CD4-positive, CD25-positive, alpha-beta regulatory T cell (primary cell): Measurements from ENCODE around the gene PPT2. TPM values are rescaled to one million over a fixed set of nuclear protein-coding genes. Genes with fewer than 3 reads are reported as not detected.

ENCODE experiments used
- ATAC-seq, 2 donors: fragments of 150-1000 bp; cut with Tn5 transposase; one replicate each; pipeline ENCODE4 v1.10.0; 2021; ENCODE audit warnings: low read depth in 2 of 2, moderate number of reproducible peaks in 2 of 2, moderate library complexity in 1 of 2
- DNase-seq, 3 donors: peaks; one replicate each; pipeline versions ENCODE4 v3.0.0 to v3.0.0-alpha.2; 2012 to 2022; ENCODE audit warnings: mixed read lengths in 1 of 3
- H3K27ac ChIP-seq: one replicate; pipeline ENCODE4 v1.7.0; 2013; ENCODE audit warnings: mild to moderate bottlenecking, low read length; ENCODE audit not compliant: insufficient read depth, poor library complexity, severe bottlenecking
- H3K27me3 ChIP-seq: one replicate; pipeline ENCODE4 v1.7.0; 2013; ENCODE audit warnings: low read length; ENCODE audit not compliant: control insufficient read depth, insufficient read depth
- H3K36me3 ChIP-seq: one replicate; pipeline ENCODE4 v1.7.0; 2013; ENCODE audit warnings: mild to moderate bottlenecking, low read length, moderate library complexity; ENCODE audit not compliant: control insufficient read depth, insufficient read depth
- H3K4me1 ChIP-seq: 2 replicates; pipeline ENCODE4 v1.7.0; 2013; ENCODE audit warnings: mild to moderate bottlenecking, low read length; ENCODE audit not compliant: insufficient read depth, control insufficient read depth, poor library complexity, severe bottlenecking
- H3K4me3 ChIP-seq: one replicate; pipeline ENCODE4 v1.7.0; 2013; ENCODE audit warnings: low read depth, mild to moderate bottlenecking, low read length, moderate library complexity
- H3K9me3 ChIP-seq, 2 experiments: 1 replicate in 1 of 2; 2 replicates in 1 of 2; pipeline ENCODE4 v1.7.0; 2013; ENCODE audit warnings: low read length in 2 of 2, mild to moderate bottlenecking in 1 of 2, moderate library complexity in 1 of 2; ENCODE audit not compliant: control insufficient read depth in 2 of 2
- H3K27ac Mint-ChIP-seq, 3 donors: one replicate each; pipeline ENCODE4 v1.8.0; 2020 to 2022; ENCODE audit warnings: mild to moderate bottlenecking in 3 of 3, mixed read lengths in 3 of 3, moderate library complexity in 2 of 3
- H3K27me3 Mint-ChIP-seq: one replicate; pipeline ENCODE4 v1.8.0; 2022; ENCODE audit warnings: mild to moderate bottlenecking, mixed read lengths
- H3K36me3 Mint-ChIP-seq: one replicate; pipeline ENCODE4 v1.8.0; 2020; ENCODE audit warnings: mixed read lengths
- H3K4me1 Mint-ChIP-seq, 4 donors: one replicate each; pipeline ENCODE4 v1.8.0; 2020 to 2022; ENCODE audit warnings: mixed read lengths in 4 of 4, mild to moderate bottlenecking in 1 of 4
- H3K4me3 Mint-ChIP-seq, 4 donors: one replicate each; pipeline ENCODE4 v1.8.0; 2020 to 2022; ENCODE audit warnings: mild to moderate bottlenecking in 4 of 4, mixed read lengths in 4 of 4, moderate library complexity in 3 of 4
- H3K9me3 Mint-ChIP-seq, 7 donors: one replicate each; pipeline ENCODE4 v1.8.0; 2020 to 2022; ENCODE audit warnings: mixed read lengths in 7 of 7, mild to moderate bottlenecking in 3 of 7, moderate library complexity in 2 of 7
- polyA plus RNA-seq, 4 donors: library from polyadenylated mRNA; unstranded; fragments of 300-500 nt; fragmentation: Illumina TruSeq; gene quantifications; one replicate each; pipeline ENCODE4 v1.2.3, GENCODE V29; 2021
- total RNA-seq: library from RNA; stranded (reverse); gene quantifications from one replicate; pipeline ENCODE4 v1.2.3, GENCODE V29; 2022

The PPT2 gene
- total and polyA plus RNA-seq, 5 donors from 2014 or later = 3.1 to 6.2 (median 5.1) TPM

DNA sequence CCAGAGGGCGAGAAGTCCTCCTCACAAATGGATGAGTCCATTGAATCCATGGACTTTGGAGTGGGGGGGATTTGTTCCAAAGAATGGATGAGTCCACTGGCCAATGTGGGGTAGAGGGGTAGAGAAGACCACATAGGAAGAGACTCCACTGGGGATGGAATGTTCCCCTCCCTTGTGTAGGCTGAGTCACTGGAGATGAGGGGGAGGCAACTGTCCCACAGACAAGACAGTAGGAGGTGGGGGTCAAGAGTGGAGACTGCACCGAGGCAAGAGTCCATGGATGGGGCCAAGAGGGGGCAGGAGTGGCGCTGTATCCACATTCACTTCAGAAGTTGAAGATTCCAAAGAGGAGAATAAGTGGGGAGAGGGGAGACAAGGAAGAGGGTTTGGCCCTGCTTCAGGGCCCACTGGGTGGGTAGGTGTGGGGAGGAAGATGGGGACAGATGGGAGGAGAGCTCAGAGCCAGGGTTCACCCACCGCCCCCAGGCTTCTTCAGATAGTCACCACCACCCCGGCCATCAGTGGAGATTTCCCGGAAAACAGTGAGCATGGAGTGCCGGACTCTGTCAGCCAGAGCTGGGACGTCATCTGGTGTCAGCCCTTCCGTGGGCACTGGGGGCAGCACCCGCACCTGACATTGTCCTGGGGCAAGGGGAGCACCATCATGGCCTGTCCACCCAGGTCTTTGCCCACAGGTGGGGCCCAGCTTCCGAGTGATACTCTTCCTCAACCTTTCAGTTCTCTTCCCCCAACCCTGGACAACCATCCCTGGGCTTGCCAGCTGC is 15.1 kb downstream of the PPT2 start:
- DNase-seq (no peak), ATAC-seq (no peak)
- Histone ChIP-seq H3K9me3 (no peaks in the 10 kb centered on the region), H3K4me1 (peaks cover under 1% of the 10 kb centered on the region), H3K27ac (no peak overlapping the region), H3K36me3 (peaks cover 16% of the 10 kb centered on the region), H3K27me3 (no peaks in the 10 kb centered on the region), H3K4me3 (no peak overlapping the region)
- Mint-ChIP-seq H3K4me3 (no peak overlapping the region), H3K27me3 (no peaks in the 10 kb centered on the region), H3K9me3 (no peaks in the 10 kb centered on the region), H3K36me3 (peaks cover 35% of the 10 kb centered on the region), H3K27ac (peak overlapping the region in 1 of 3 donors; percentile 75), H3K4me1 (peaks cover 0 to 33% (median 13%) of the 10 kb centered on the region in 4 donors)

DNA sequence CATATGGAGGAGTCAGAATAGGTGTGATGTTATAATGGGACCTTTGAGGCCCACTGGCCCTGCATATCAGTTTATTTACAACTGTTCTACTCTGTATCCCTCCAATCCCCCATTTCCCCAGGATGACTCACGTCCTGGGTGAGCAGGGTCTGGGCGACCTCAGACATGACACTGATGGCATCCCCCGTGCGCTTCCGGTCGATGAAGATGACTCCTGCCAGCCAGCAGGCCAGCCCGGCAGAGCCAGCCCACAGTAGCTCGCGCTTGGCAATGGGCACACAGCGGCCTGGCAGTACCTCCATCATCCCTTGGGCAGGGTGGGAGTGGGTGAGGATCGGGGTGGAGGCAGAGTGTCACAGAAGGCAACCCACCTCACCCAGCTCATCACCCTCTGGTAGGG is 16.4 kb downstream of the PPT2 start:
- Mint-ChIP-seq H3K27ac (no peak overlapping the region), H3K27me3 (no peaks in the 10 kb centered on the region), H3K4me3 (no peak overlapping the region), H3K36me3 (peaks cover 31% of the 10 kb centered on the region), H3K9me3 (no peaks in the 10 kb centered on the region), H3K4me1 (peaks cover 0 to 46% (median 15%) of the 10 kb centered on the region in 4 donors)
- peaks cover 16% of the 10 kb centered on the region for H3K36me3 ChIP-seq
- peaks cover 13% of the 10 kb centered on the region for H3K4me1 ChIP-seq
- no peaks in the 10 kb centered on the region for H3K27me3 ChIP-seq
- H3K9me3 ChIP-seq = no peaks in the 10 kb centered on the region
- ATAC-seq (no peak), DNase-seq (no peak)
- H3K4me3 ChIP-seq = no peak overlapping the region
- no peak overlapping the region for H3K27ac ChIP-seq

DNA sequence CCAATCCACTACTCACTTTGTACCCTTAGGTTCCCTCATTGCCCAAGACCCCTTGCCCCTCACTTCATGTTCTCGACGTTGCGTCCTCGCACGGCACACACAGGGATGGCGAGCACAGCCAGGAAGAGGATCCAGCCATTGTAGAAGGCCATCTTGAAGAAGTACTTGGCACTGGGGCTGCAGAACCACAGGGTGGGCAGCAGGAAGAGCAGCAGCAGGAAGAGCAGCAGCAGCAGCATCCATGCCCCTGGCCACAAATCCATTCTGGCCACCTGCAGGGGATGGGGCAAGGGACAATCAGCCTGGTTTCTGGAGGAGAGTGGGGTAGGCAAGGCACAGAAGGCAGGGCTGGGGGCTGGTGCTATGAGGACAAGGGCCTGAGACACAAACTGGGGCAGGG is 17.3 kb downstream of the PPT2 start:
- Mint-ChIP-seq H3K27ac (peak overlapping the region in 1 of 3 donors; percentile 33), H3K4me1 (peaks cover 0 to 53% (median 16%) of the 10 kb centered on the region in 4 donors), H3K4me3 (peak overlapping the region in 2 of 4 donors; percentile 36 to 63)

DNA sequence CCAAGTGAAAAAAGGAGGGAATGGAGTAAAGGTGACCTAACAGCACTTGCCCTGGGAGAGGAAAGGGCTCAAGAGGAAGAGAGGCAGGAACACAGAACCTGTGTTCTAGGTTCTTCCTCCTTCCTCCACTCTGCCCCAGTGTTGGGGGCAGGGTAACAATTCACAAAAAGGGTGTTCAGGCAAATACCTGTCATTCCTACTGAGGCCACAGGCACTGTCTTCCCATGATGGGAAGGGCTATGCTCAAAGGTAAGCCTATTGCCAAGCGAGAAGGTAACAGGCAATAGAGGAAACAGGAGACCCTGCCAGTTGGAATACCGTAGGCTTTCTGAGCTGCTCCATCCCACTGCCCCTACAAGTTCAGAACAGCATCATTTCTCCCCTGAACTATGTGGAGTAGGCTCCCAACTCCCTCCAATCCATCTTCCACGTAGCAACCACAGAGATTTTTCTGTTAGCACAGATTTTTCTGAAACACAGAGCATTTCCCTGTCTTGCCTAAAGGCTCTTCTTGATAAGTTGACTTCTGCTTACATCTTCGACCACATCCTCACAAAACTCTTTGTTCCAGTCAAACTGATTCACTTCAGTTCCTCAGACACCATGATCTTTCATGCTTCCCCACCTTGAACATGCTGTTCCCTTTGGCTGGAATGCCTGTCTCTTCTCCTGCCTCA is 19.2 kb downstream of the PPT2 start:
- peaks cover 12% of the 10 kb centered on the region for H3K36me3 ChIP-seq
- peak overlapping the region; percentile 8 to 78 (median 52) for H3K4me3 Mint-ChIP-seq
- peaks cover 22% of the 10 kb centered on the region for H3K36me3 Mint-ChIP-seq
- no peaks in the 10 kb centered on the region for H3K9me3 ChIP-seq
- ATAC-seq (no peak), DNase-seq (no peak)
- no peaks in the 10 kb centered on the region for H3K9me3 Mint-ChIP-seq
- peaks cover 31% of the 10 kb centered on the region for H3K4me1 ChIP-seq
- H3K4me3 ChIP-seq = no peak overlapping the region
- H3K4me1 Mint-ChIP-seq = peaks cover 6 to 71% (median 30%) of the 10 kb centered on the region in 4 donors
- peak overlapping the region in 1 of 3 donors; percentile 74 for H3K27ac Mint-ChIP-seq
- no peak overlapping the region for H3K27ac ChIP-seq
- H3K27me3 ChIP-seq = no peaks in the 10 kb centered on the region
- no peaks in the 10 kb centered on the region for H3K27me3 Mint-ChIP-seq

More for the DNA sequence above, 17.3 kb downstream of the PPT2 start:
- ATAC-seq = no peak
- Mint-ChIP-seq H3K9me3 (no peaks in the 10 kb centered on the region), H3K27me3 (no peaks in the 10 kb centered on the region), H3K36me3 (peaks cover 31% of the 10 kb centered on the region)
- no peak overlapping the region for H3K4me3 ChIP-seq
- no peak overlapping the region for H3K27ac ChIP-seq
- H3K9me3 ChIP-seq = no peaks in the 10 kb centered on the region
- peaks cover 16% of the 10 kb centered on the region for H3K36me3 ChIP-seq
- H3K27me3 ChIP-seq = no peaks in the 10 kb centered on the region
- DNase-seq = no peak
- H3K4me1 ChIP-seq = peaks cover 18% of the 10 kb centered on the region

DNA sequence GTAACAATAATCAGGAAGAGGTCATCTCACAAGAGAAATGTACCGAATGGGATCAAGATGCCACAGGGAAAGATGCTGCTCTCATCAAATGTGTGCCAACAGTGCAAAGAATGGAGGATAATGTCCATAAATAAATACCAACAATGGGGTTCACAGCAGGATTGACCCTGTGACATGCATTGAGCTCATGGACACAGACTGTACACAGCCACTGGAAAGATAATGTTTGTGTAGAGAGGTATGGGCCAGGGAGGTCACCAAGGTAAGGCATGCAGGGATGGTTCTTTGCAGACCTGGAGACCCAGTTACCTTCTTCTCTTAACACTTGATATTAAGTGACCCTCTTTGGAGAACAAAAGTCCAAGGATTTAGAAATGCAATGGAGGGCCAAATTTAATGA is 20.5 kb downstream of the PPT2 start:
- Mint-ChIP-seq H3K4me1 (peaks cover 6 to 79% (median 37%) of the 10 kb centered on the region in 4 donors), H3K36me3 (peaks cover 22% of the 10 kb centered on the region), H3K27me3 (no peaks in the 10 kb centered on the region), H3K9me3 (no peaks in the 10 kb centered on the region), H3K27ac (peak overlapping the region in 1 of 3 donors; percentile 78), H3K4me3 (peak overlapping the region; percentile 65 to 98 (median 87))
- H3K27ac ChIP-seq = no peak overlapping the region
- peaks cover 42% of the 10 kb centered on the region for H3K4me1 ChIP-seq
- H3K36me3 ChIP-seq = peaks cover 12% of the 10 kb centered on the region
- no peak for ATAC-seq
- no peak for DNase-seq
- H3K4me3 ChIP-seq = peak overlapping the region; percentile 86
- H3K9me3 ChIP-seq = no peaks in the 10 kb centered on the region
- H3K27me3 ChIP-seq = no peaks in the 10 kb centered on the region

DNA sequence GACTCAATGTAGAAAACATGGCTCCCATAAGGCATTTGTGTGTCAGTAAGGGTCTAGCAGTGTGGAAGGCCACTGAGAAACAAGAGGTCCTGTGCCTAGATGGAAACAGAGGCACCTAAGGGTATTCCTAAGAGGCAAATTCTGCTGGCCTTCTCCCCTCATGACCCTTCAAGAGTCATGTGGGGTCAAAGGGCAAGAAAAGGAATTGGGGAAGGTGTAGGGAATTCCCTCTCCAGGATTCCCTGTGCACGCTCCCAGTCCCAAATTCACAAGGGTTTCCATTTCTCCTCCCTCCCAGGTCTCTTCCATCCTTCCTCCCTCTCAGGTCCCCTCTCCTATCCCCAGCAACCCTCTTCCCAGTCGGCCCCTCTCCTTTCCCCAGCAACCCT is 21.4 kb downstream of the PPT2 start:
- Mint-ChIP-seq H3K27ac (peak overlapping the region; percentile 78 to 95 (median 94)), H3K9me3 (no peaks in the 10 kb centered on the region), H3K4me1 (peaks cover 6 to 84% (median 41%) of the 10 kb centered on the region in 4 donors), H3K27me3 (no peaks in the 10 kb centered on the region), H3K4me3 (peak overlapping the region; percentile 57 to 98 (median 94)), H3K36me3 (peaks cover 17% of the 10 kb centered on the region)
- H3K4me1 ChIP-seq = peaks cover 47% of the 10 kb centered on the region
- H3K9me3 ChIP-seq = no peaks in the 10 kb centered on the region
- peaks cover 5% of the 10 kb centered on the region for H3K36me3 ChIP-seq
- H3K27me3 ChIP-seq = no peaks in the 10 kb centered on the region
- peak overlapping the region; percentile 97 for H3K27ac ChIP-seq
- H3K4me3 ChIP-seq = peak overlapping the region; percentile 86
- no peak for ATAC-seq
- DNase-seq = no peak

DNA sequence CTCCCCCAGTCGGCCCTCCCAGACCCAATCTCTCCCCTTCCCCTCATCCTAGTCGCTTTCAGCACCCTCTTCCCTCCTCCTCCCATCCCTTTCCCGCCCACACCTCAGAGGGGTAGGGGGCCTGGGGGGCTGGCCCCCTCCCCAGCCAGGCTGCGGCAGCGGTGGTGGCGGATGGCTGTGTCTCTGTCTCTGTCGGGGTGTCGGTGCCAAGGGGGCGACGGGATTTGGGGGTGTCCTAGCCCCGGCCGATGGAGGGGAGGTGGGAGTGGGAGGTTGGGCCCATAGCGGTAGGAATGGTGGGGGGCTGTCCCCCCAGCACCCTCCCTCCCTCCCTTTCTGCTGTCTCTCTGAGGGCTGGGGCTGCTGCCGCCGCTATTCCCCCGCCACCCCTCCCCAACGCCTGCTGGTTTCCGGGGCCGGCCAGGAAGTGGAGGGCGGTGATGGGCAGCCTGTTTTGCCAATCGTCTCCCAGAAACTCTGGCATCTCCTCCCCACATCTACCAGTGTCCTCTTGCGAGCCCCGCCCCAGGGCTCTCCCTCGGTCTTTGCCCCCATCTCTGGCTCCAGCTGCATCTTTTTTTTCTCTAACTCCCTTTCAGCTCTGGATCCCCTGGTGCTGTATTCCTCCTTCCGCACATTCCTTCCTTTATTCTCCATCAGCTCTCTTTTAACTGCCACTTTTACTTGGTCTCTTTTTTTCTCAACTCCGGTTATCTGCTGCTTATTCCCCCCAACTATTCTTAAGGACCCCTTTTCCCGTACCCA is 22.0 kb downstream of the PPT2 start, which contains the start of gene AGPAT1:
AGPAT1 (minus strand) TSS at position 374 of the 765 bp plus-strand sequence. CDS start 4,588 bp downstream, outside the sequence.
- ATAC-seq = peak; percentile 45 to 49
- Histone ChIP-seq H3K27me3 (no peaks in the 10 kb centered on the region), H3K9me3 (no peaks in the 10 kb centered on the region), H3K27ac (peak within 1 kb of the TSS; percentile 97), H3K4me1 (peaks cover 47% of the 10 kb centered on the region), H3K36me3 (peaks cover 6% of the 10 kb centered on the region), H3K4me3 (peak within 1 kb of the TSS; percentile 90)
- Mint-ChIP-seq H3K27ac (peak within 1 kb of the TSS; percentile 95 to 98 (median 97)), H3K4me1 (peaks cover 6 to 90% (median 45%) of the 10 kb centered on the region in 4 donors), H3K9me3 (no peaks in the 10 kb centered on the region), H3K4me3 (peak within 1 kb of the TSS; percentile 86 to 98 (median 98)), H3K27me3 (no peaks in the 10 kb centered on the region), H3K36me3 (peaks cover 18% of the 10 kb centered on the region)
- DNase-seq = peak; percentile 92 to 98 (median 95)
